HG02970 (cell line): ENCODE measurements around the gene CBLC.
"Not testable (repeated sequence)": the region's sequence is repeated elsewhere in the genome, so short reads cannot be mapped to it uniquely, and the experiment has no call there.

Experiments used
- ATAC-seq: cut with Tn5 transposase; IDR thresholded peaks from one replicate; pipeline ENCODE4 v1.9.1; 2021; ENCODE audit warnings: mild to moderate bottlenecking, moderate library complexity, moderate number of reproducible peaks; ENCODE audit not compliant: unreplicated experiment, low FRiP score

CBLC gene

GRCh38 chr19:44814517-44814916, 36.8 kb downstream of the CBLC start:
- ATAC-seq = no peak

GRCh38 chr19:44816301-44816700, 38.6 kb downstream of the CBLC start:
- no peak for ATAC-seq

- ATAC-seq = no peak
These were observed 40.2 kb downstream of the CBLC start for GRCh38 chr19:44817725-44818465.

GRCh38 chr19:44818466-44819031, 40.9 kb downstream of the CBLC start:
- ATAC-seq = no peak

- ATAC-seq = no peak
These were observed 41.6 kb downstream of the CBLC start for GRCh38 chr19:44819246-44819832.

- ATAC-seq = no peak
These were observed 43.2 kb downstream of the CBLC start for GRCh38 chr19:44820648-44821609.

GRCh38 chr19:44822177-44822576, 44.5 kb downstream of the CBLC start:
- no peak for ATAC-seq

- no peak for ATAC-seq
These were observed 45.1 kb downstream of the CBLC start for GRCh38 chr19:44822670-44823372.

GRCh38 chr19:44823373-44823698, 45.6 kb downstream of the CBLC start:
- no peak for ATAC-seq

- no peak for ATAC-seq
These were observed 47.1 kb downstream of the CBLC start for GRCh38 chr19:44824761-44825160.

GRCh38 chr19:44832875-44833274, 55.2 kb downstream of the CBLC start:
- not testable (repeated sequence) for ATAC-seq

- not testable (repeated sequence) for ATAC-seq
These were observed 56.7 kb downstream of the CBLC start for GRCh38 chr19:44834399-44834798.

GRCh38 chr19:44839276-44839675, 61.6 kb downstream of the CBLC start:
- ATAC-seq = no peak

GRCh38 chr19:44840811-44841210, 63.1 kb downstream of the CBLC start:
- no peak for ATAC-seq

- no peak for ATAC-seq
These were observed 63.5 kb downstream of the CBLC start for GRCh38 chr19:44841231-44841630.

GRCh38 chr19:44845286-44845611, 67.6 kb downstream of the CBLC start:
- ATAC-seq = no peak

GRCh38 chr19:44845612-44846454, 68.1 kb downstream of the CBLC start, which contains the start of gene NECTIN2:
NECTIN2 (plus strand) TSS chr19:44846297; CDS start chr19:44846526, 229 bp downstream.
- ATAC-seq = peak; percentile 44

- ATAC-seq = no peak
These were observed 68.9 kb downstream of the CBLC start for GRCh38 chr19:44846455-44847143.
